HepG2 (cell line): Measurements from ENCODE around the gene ADSS1. TPM values are rescaled to one million over a fixed set of nuclear protein-coding genes. Genes with fewer than 3 reads are reported as not detected.

ENCODE experiments used
- ARNTL ChIP-seq: sonication (generic); formaldehyde crosslinking; IDR thresholded peaks from 2 replicates; pipeline ENCODE4 v1.4.0; 2020; ENCODE audit warnings: mild to moderate bottlenecking, missing genetic modification reagents
- CENPT ChIP-seq: sonication (generic); formaldehyde crosslinking; IDR thresholded peaks from 2 replicates; pipeline ENCODE4 v1.8.0; 2022; ENCODE audit warnings: low read depth, mild to moderate bottlenecking, moderate library complexity, missing genetic modification reagents
- FOXA1 ChIP-seq, 2 experiments: fragments of 450-650 bp in 1 of 2; sonication (generic) in 1 of 2; formaldehyde crosslinking in 1 of 2; IDR thresholded peaks; 2 replicates each; pipeline versions ENCODE4 v1.4.0 to v1.6.1; 2016 to 2020; ENCODE audit warnings: missing genetic modification reagents in 1 of 2
- HMGXB4 ChIP-seq, 2 experiments: sonication (generic) in 1 of 2; formaldehyde crosslinking in 1 of 2; IDR thresholded peaks; 2 replicates each; pipeline versions ENCODE4 v1.4.0 to v1.6.1; 2018 to 2020; ENCODE audit warnings: missing genetic modification reagents in 2 of 2, borderline replicate concordance in 1 of 2, low read depth in 1 of 2, mild to moderate bottlenecking in 1 of 2, missing biosample characterization in 1 of 2
- HNRNPH1 ChIP-seq: fragments of 200-400 bp; formaldehyde crosslinking; optimal IDR thresholded peaks from 2 replicates; pipeline ENCODE3; 2017; ENCODE audit warnings: mild to moderate bottlenecking, low read depth, low read length
- RAD21 ChIP-seq: fragments of 450-650 bp; formaldehyde crosslinking; IDR thresholded peaks from 2 replicates; pipeline ENCODE4 v1.5.0; 2020; ENCODE audit warnings: mild to moderate bottlenecking
- SMC3 ChIP-seq: IDR thresholded peaks from 2 replicates; pipeline ENCODE4 v1.6.1; 2011; ENCODE audit warnings: low read length, improper control_type of control experiment
- SOX13 ChIP-seq, 3 experiments: fragments of 450-650 bp in 1 of 3; sonication (generic) in 1 of 3; formaldehyde crosslinking in 1 of 3; IDR thresholded peaks in 2 of 3; conservative IDR thresholded peaks in 1 of 3; 2 replicates each; pipeline versions ENCODE4 v1.5.0 to v1.6.1; 2016 to 2020; ENCODE audit warnings: antibody characterized with exemption in 1 of 3, mild to moderate bottlenecking in 1 of 3, missing compliant biosample characterization in 1 of 3, missing genetic modification reagents in 1 of 3, moderate library complexity in 1 of 3
- ZBTB46 ChIP-seq: sonication (generic); formaldehyde crosslinking; IDR thresholded peaks from 2 replicates; pipeline ENCODE4 v1.4.0; 2020; ENCODE audit warnings: mild to moderate bottlenecking, missing genetic modification reagents, borderline replicate concordance
- ZFP90 ChIP-seq: sonication (generic); formaldehyde crosslinking; IDR thresholded peaks from 2 replicates; pipeline ENCODE4 v1.8.0; 2022; ENCODE audit warnings: missing genetic modification reagents, mild to moderate bottlenecking, inconsistent platforms, borderline replicate concordance
- ZFYVE20 ChIP-seq: sonication (generic); formaldehyde crosslinking; IDR thresholded peaks from 2 replicates; pipeline ENCODE4 v1.8.0; 2023; ENCODE audit warnings: low read depth, mild to moderate bottlenecking, moderate library complexity, missing genetic modification reagents, borderline replicate concordance
- ZKSCAN5 ChIP-seq: sonication (generic); formaldehyde crosslinking; IDR thresholded peaks from 2 replicates; pipeline ENCODE4 v1.5.1; 2020; ENCODE audit warnings: mild to moderate bottlenecking, missing genetic modification reagents
- ZNF12 ChIP-seq: sonication (generic); formaldehyde crosslinking; IDR thresholded peaks from 2 replicates; pipeline ENCODE4 v1.5.0; 2020; ENCODE audit warnings: missing genetic modification reagents
- ZNF383 ChIP-seq: sonication (generic); formaldehyde crosslinking; IDR thresholded peaks from 2 replicates; pipeline ENCODE4 v1.4.0; 2020; ENCODE audit warnings: missing genetic modification reagents, mild to moderate bottlenecking, borderline replicate concordance
- ZNF501 ChIP-seq: sonication (generic); formaldehyde crosslinking; IDR thresholded peaks from 2 replicates; pipeline ENCODE4 v1.5.1; 2020; ENCODE audit warnings: mild to moderate bottlenecking, moderate library complexity, missing genetic modification reagents
- ZNF670 ChIP-seq: sonication (generic); formaldehyde crosslinking; IDR thresholded peaks from 2 replicates; pipeline ENCODE4 v1.8.0; 2022; ENCODE audit warnings: mild to moderate bottlenecking, missing genetic modification reagents, borderline replicate concordance
- polyA plus RNA-seq, 8 experiments: library from polyadenylated mRNA; depleted of rRNA in 3 of 8; stranded (reverse) in 7 of 8; unstranded in 1 of 8; fragments of >200 nt; fragmentation: Illumina TruSeq in 4 of 8; extraction: Trizol in 4 of 8; gene quantifications; 2 replicates each; pipeline versions ENCODE4 v1.2.1 to v1.2.3, GENCODE V29; 2011 to 2016; ENCODE audit warnings: low read depth in 4 of 8, missing spikeins in 1 of 8, mixed read lengths in 1 of 8; ENCODE audit not compliant: insufficient read depth in 1 of 8
- total RNA-seq, 5 experiments: library from RNA; depleted of rRNA; stranded (reverse); fragments of >200 nt; fragmentation: Illumina TruSeq; extraction: Trizol; gene quantifications; 2 replicates each; pipeline ENCODE4 v1.2.3, GENCODE V29; 2016; ENCODE audit warnings: low read depth in 1 of 5
- TF ChIP-seq, protein P1 (sequence below): sonication (generic); formaldehyde crosslinking; IDR thresholded peaks from 2 replicates; pipeline ENCODE4 v1.4.0; 2020; ENCODE audit warnings: mild to moderate bottlenecking, missing genetic modification reagents

Gene ADSS1
- total and polyA plus RNA-seq, 2 of the 13 experiments (the other 11 are each of a cell fraction or from before 2014, with no cell fraction given) = 1.0 to 36.7 TPM

GRCh38 chr14:104749111-104749649 is 25.2 kb downstream of the ADSS1 start (continued):
- TF ChIP-seq ZNF670 (peak; percentile 87; the same call in 1 of the 2 replicates), ZNF383 (no peak), ZFP90 (CRISPR knock-in tag) (peak; percentile 64; the same call in 1 of the 2 replicates), ARNTL (peak; percentile 77; the same call in 1 of the 2 replicates), ZFYVE20 (CRISPR knock-in tag) (no peak), SOX13 (IDR thresholded peaks at IDR 0.05) (no peak), SOX13 (CRISPR knock-in tag; conservative IDR thresholded peaks at IDR 0.05 in 1 of 2, IDR thresholded peaks at IDR 0.05 in 1 of 2) (0 out of 4 replicates have a peak, but pooled peaks of 1 of the 2 experiments have one; percentile 21), ZNF501 (CRISPR knock-in tag) (0 out of 2 replicates have a peak, but pooled peaks have one; percentile 33), FOXA1 (IDR thresholded peaks at IDR 0.05) (no peak), FOXA1 (CRISPR knock-in tag; IDR thresholded peaks at IDR 0.05) (0 out of 2 replicates have a peak, but pooled peaks have one; percentile 27), ZNF12 (0 out of 2 replicates have a peak, but pooled peaks have one; percentile 39), RAD21 (CRISPR knock-in tag) (peak; percentile 30; the same call in 1 of the 2 replicates), SMC3 (0 out of 2 replicates have a peak, but pooled peaks have one; percentile 29), HNRNPH1 (peak; percentile 44), HMGXB4 (CRISPR knock-in tag; IDR thresholded peaks at IDR 0.05; ENCODE audit: borderline replicate concordance in 1 of 2, low read depth in 1 of 2) (peak; percentile 49 to 55; a peak in 2 of 4 replicates), ZKSCAN5 (0 out of 2 replicates have a peak, but pooled peaks have one; percentile 46), ZBTB46 (CRISPR knock-in tag) (no peak), CENPT (CRISPR knock-in tag) (0 out of 2 replicates have a peak, but pooled peaks have one; percentile 64)
- TF ChIP-seq, protein P1, sequence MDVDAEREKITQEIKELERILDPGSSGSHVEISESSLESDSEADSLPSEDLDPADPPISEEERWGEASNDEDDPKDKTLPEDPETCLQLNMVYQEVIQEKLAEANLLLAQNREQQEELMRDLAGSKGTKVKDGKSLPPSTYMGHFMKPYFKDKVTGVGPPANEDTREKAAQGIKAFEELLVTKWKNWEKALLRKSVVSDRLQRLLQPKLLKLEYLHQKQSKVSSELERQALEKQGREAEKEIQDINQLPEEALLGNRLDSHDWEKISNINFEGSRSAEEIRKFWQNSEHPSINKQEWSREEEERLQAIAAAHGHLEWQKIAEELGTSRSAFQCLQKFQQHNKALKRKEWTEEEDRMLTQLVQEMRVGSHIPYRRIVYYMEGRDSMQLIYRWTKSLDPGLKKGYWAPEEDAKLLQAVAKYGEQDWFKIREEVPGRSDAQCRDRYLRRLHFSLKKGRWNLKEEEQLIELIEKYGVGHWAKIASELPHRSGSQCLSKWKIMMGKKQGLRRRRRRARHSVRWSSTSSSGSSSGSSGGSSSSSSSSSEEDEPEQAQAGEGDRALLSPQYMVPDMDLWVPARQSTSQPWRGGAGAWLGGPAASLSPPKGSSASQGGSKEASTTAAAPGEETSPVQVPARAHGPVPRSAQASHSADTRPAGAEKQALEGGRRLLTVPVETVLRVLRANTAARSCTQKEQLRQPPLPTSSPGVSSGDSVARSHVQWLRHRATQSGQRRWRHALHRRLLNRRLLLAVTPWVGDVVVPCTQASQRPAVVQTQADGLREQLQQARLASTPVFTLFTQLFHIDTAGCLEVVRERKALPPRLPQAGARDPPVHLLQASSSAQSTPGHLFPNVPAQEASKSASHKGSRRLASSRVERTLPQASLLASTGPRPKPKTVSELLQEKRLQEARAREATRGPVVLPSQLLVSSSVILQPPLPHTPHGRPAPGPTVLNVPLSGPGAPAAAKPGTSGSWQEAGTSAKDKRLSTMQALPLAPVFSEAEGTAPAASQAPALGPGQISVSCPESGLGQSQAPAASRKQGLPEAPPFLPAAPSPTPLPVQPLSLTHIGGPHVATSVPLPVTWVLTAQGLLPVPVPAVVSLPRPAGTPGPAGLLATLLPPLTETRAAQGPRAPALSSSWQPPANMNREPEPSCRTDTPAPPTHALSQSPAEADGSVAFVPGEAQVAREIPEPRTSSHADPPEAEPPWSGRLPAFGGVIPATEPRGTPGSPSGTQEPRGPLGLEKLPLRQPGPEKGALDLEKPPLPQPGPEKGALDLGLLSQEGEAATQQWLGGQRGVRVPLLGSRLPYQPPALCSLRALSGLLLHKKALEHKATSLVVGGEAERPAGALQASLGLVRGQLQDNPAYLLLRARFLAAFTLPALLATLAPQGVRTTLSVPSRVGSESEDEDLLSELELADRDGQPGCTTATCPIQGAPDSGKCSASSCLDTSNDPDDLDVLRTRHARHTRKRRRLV (CRISPR knock-in tag) = no peak
